Measurements from ENCODE around the gene CELSR2. TPM values are rescaled to one million over a fixed set of nuclear protein-coding genes. Genes with fewer than 3 reads are reported as not detected.

CELSR2 gene
- total RNA-seq, 4 donors from 2014 or later: 86.4 to 109 (median 102) TPM

GRCh38 chr1:109266965-109267364, 17.6 kb downstream of the CELSR2 start:
- DNase-seq (ENCODE audit: low spot score in 2 of 2): no peak
- intact Hi-C loops (cut with DNase I; ENCODE audit: low total_unique reads): no loop called here
- TF ChIP-seq CTCF (IDR thresholded peaks at IDR 0.05): no peak
- no peak for TF ChIP-seq POLR2A (IDR thresholded peaks at IDR 0.05)
- WGBS, 2 donors: 47 to 69% methylated on average over 11 of the region's 11 CpGs
- H3K4me3 ChIP-seq (ENCODE audit: low read depth, poor library complexity, severe bottlenecking): no peak overlapping the region

DNA sequence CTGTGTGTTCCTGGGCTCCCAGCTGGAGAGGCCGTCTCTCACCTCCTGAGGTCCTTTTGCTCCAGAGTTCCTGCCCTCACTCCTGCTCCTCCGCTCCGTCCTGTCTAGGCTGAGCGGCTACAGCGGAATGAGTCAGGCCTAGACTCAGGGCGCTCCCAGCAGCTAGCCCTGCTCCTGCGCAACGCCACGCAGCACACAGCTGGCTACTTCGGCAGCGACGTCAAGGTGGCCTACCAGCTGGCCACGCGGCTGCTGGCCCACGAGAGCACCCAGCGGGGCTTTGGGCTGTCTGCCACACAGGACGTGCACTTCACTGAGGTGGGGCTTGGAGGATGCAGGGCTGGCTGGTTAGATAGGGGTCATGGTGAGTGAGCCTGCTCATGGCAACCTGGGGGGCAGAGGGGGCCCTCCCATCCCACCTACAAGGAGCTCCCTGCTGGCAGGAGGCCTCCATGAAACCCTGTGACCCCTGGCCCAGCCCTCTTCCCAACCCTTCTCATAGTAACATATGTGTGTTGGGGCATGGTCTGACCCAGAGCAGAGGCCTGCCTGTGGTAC, 18.5 kb downstream of the CELSR2 start:
- 91 to 95% methylated on average over 17 of the region's 17 CpGs for WGBS, 2 donors
- intact Hi-C loops (cut with DNase I; ENCODE audit: low total_unique reads): no loop called here
- DNase-seq (ENCODE audit: low spot score in 2 of 2): no peak
- TF ChIP-seq CTCF (IDR thresholded peaks at IDR 0.05) (no peak), POLR2A (IDR thresholded peaks at IDR 0.05) (no peak)
- H3K4me3 ChIP-seq (ENCODE audit: low read depth, poor library complexity, severe bottlenecking): no peak overlapping the region

DNA sequence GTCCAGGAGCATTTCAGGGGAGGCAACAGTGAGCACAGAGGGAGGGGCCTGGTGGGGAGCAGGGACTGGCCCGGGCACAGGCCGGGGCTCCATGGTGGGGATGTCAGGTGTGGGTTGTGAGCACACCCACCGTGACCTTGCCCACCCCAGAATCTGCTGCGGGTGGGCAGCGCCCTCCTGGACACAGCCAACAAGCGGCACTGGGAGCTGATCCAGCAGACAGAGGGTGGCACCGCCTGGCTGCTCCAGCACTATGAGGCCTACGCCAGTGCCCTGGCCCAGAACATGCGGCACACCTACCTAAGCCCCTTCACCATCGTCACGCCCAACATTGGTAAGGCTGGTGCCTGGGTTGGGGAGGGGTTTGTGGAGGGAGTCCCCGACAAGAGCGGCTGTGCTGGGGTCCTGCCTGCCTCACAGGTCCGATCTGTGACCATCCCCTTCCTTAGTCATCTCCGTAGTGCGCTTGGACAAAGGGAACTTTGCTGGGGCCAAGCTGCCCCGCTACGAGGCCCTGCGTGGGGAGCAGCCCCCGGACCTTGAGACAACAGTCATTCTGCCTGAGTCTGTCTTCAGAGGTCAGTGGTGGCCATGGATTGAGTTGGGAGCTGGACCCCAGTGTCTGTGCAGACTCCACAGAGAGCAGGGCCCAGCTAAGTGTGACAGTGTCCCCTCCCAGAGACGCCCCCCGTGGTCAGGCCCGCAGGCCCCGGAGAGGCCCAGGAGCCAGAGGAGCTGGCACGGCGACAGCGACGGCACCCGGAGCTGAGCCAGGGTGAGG, 19.3 kb downstream of the CELSR2 start:
- intact Hi-C loops (cut with DNase I; ENCODE audit: low total_unique reads): no loop called here
- no peak overlapping the region for H3K4me3 ChIP-seq (ENCODE audit: low read depth, poor library complexity, severe bottlenecking)

GRCh38 chr1:109269212-109269980, 20.1 kb downstream of the CELSR2 start:
- no peak for DNase-seq (ENCODE audit: low spot score in 2 of 2)
- WGBS, 2 donors: 84 to 86% methylated on average over 14 to 29 of the region's 33 CpGs
- intact Hi-C loops (cut with DNase I; ENCODE audit: low total_unique reads): no loop called here
- no peak overlapping the region for H3K4me3 ChIP-seq (ENCODE audit: low read depth, poor library complexity, severe bottlenecking)
- TF ChIP-seq POLR2A (IDR thresholded peaks at IDR 0.05): no peak
- TF ChIP-seq CTCF (IDR thresholded peaks at IDR 0.05): no peak

More for the DNA sequence above, 19.3 kb downstream of the CELSR2 start:
- 89 to 90% methylated on average over 20 to 22 of the region's 29 CpGs for WGBS, 2 donors
- no peak for DNase-seq (ENCODE audit: low spot score in 2 of 2)
- TF ChIP-seq POLR2A (IDR thresholded peaks at IDR 0.05): no peak

- TF ChIP-seq CTCF (IDR thresholded peaks at IDR 0.05): no peak
- no peak for TF ChIP-seq POLR2A (IDR thresholded peaks at IDR 0.05)
- intact Hi-C loops (cut with DNase I; ENCODE audit: low total_unique reads): no loop called here
Measured at GRCh38 chr1:109269981-109270622, 20.8 kb downstream of the CELSR2 start.

More at GRCh38 chr1:109269981-109270622, 20.8 kb downstream of the CELSR2 start:
- no peak for DNase-seq (ENCODE audit: low spot score in 2 of 2)
- 91 to 92% methylated on average over 17 of the region's 17 CpGs for WGBS, 2 donors
- no peak overlapping the region for H3K4me3 ChIP-seq (ENCODE audit: low read depth, poor library complexity, severe bottlenecking)

All from lower leg skin (tissue), 4 donors.